Uterus (tissue), 2 donors: ENCODE data around the gene TMEM131L.

Experiments used
- CTCF ChIP-seq, 4 experiments: fragments of 200-600 bp in 2 of 4; fragments of 450-650 bp in 2 of 4; sonication (generic) in 2 of 4; IDR thresholded peaks; one replicate each; pipeline ENCODE4 v1.5.1; 2016 to 2019; ENCODE audit warnings: antibody characterized with exemption in 4 of 4, mild to moderate bottlenecking in 2 of 4, moderate library complexity in 1 of 4
- POLR2A ChIP-seq, 2 donors: fragments of 450-650 bp; IDR thresholded peaks; one replicate each; pipeline ENCODE4 v1.6.1; 2016; ENCODE audit warnings: antibody characterized with exemption in 2 of 2, mild to moderate bottlenecking in 1 of 2, moderate library complexity in 1 of 2

- TF ChIP-seq CTCF (IDR thresholded peaks at IDR 0.05) (no peak), POLR2A (IDR thresholded peaks at IDR 0.05) (no peak)
These were observed 79.7 kb downstream of the TMEM131L start for GRCh38 chr4:153545822-153546221.
